ENCODE data around the gene GCK.
A peak's percentile ranks its signal among the peaks of the same experiment; 100 is the strongest.
"Not testable (repeated sequence)": the region's sequence is repeated elsewhere in the genome, so short reads cannot be mapped to it uniquely, and the experiment has no call there.

The GCK gene

DNA sequence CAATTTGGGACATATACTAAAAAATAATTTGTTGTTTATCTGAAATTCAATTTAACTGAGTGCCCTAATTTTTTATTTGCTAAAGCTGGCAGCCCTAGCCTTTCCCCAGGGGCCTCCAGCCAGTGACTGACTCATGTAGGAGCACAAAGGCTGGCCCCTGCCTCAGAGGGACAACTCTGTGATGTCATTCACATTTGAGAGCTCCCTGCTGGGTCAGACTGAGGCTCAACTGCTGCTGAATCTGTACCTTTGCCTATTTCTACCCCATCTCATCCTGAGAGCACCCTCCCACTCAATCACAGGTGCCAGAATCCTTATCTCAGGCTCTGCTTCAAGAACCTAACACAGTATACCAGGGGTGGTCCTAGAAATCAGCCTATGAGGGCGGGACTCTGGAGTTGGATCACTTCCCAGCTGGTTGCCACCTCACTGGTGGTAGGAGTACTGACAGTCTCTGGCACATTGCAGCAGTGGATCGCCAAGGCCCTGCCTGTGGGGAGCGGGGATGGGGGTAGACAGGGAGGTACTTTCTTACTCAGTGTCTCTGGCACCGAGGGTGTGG is 11.6 kb downstream of the GCK start:
- peak; percentile 58 for DNase-seq (ENCODE audit: low spot score)

DNA sequence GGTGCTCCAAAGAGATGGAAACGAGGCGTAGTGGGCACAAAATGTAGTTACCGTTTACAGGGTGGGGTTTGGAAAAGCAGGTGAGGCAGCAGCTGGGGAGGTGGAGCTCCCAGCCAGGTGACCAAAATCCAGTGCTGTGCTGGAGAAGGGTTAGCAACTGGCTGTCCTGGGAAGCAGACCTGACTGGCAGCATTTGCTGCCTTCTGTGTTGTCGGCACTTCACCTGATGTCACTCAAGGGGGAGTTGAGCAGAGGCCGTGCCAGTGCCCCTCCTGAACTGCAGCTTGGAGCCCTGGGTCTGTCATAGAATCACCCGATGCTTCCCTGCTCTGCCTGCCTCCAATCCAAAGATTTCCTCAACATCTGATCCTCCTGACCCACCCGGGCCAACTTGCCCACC is 12.8 kb downstream of the GCK start:
- DNase-seq (ENCODE audit: low spot score) = no peak

DNA sequence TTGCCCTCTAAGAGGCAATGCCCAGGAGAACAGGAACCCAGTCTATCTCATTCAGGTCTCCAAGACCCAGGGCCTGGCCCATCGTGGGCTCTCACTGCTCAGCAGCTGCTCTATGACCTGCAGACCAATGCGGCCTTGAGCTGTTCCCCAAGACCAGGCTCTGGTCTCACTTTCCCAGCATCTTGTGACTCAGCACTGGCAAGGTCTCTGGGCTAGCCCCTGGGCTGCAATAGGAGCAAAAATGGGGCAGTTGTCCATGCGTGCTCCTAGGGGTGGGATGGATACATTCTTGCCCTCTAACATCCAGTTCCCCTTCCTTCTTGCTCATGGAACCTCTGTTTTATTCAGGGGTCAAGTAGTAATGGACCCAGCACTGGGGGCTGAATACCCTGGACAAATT is 13.5 kb downstream of the GCK start:
- DNase-seq (ENCODE audit: low spot score) = no peak

DNA sequence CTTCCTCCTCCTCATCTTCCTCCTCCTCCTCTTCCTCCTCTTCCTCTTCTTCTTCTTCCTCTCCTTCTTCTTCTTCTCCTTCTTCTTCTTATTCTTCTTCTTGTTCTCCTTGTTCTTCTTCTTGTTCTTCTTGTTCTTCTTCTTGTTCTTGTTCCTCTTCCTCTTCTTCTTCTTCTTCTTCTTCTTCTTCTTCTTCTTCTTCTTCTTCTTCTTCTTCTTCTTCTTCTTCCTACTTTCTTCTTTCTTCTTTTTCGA is 14.6 kb downstream of the GCK start:
- not testable (repeated sequence) for DNase-seq (ENCODE audit: low spot score)

DNA sequence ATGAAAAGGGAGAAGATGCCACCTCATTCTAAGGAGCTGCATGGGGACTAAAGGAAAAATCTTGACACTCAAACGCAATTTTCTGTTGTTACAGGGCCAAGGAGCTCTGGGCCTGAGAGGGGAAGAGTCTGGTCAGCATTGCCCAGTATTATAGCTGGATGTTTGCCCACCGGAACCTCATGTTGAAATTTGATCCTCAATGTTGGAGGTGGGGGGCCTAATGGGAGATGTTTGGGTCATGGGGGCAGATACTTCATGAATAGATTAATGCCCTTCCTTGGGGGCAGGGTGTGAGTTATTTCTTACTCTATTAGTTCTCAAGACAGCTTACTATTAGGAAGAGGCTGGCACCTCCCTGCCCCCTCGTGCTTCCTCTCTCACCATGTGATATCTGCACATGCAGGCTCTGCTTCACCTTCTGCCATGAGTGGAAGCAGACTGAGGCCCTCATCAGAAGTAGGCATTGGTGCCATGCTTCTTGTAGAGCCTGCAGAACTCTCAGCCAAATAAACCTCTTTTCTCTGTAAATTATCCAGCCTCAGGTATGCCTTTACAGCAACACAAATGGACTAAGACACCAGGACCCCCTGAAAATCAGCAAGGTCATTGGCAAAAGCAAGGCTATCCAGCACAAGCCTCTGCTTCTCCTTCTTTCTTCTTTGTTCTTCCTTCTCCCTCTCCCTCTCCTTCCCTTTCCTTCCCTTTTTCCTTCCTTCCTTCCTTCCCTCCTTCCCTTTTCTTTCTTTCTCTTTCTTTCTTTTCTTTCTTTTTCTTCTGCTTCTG is 15.1 kb downstream of the GCK start:
- no peak for DNase-seq (ENCODE audit: low spot score)

DNA sequence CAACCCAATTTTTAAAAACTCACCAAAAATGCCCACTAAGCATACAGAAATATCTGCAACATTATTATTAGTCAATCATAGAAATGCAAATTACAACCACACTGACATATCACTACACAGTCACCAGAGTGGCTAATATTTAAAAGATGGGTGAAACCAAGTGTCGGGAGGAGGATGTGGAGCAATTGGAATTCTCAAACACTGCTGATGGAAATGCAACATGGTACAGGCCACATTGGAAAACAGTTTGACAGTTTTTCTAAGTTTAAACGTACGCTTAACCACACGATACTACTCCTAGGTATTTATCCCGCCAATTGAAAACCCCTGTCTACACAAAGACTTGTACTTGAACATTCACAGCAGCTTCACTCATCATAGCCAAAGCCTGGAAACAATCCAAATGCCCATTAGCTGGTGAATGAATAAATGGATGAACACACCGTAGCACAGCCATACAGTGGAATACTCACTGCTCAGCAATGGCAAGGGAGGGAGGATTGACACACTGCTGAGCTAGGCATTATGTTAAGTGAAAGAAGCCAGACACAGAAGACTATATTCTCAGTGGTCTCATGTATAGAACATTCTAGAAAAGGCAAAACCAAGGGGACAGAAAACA is 16.3 kb downstream of the GCK start:
- DNase-seq (ENCODE audit: low spot score) = no peak

DNA sequence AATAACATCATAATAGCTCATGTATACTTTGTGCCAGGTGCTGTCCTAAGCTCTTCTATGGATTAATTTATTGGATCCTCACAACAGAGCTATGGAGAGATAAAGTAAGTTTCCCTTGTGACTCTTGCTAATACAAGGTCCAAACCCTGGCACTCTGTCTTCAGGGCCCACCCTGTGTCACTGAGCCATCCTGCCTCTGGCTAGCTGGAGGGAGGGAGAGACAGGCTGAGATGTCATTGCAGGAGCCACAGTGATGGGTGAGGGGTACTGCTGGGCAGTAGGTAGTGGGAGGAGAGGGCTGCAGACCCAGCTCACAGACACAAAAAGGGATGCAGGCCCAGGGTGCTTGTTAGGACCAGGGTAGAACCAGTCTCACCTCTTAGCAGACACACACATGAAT is 16.9 kb downstream of the GCK start:
- no peak for DNase-seq (ENCODE audit: low spot score)

DNA sequence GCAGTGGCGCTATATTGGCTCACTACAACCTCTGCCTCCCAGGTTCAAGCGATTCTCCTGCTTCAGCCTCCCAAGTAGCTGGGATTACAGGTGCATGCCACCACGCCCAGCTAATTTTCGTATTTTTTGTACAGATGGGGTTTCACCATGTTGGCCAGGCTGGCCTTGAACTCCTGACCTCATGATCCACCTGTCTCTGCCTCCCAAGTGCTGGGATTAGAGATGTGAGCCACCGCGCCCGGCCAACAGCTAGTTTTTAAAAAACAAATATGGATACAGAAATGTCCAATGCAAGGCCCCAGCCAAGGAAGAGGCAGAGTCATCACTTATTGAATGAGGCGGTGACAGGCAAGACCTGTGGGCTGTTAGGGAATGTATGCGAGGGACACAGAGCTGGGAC is 17.3 kb downstream of the GCK start:
- DNase-seq (ENCODE audit: low spot score) = not testable (repeated sequence)

DNA sequence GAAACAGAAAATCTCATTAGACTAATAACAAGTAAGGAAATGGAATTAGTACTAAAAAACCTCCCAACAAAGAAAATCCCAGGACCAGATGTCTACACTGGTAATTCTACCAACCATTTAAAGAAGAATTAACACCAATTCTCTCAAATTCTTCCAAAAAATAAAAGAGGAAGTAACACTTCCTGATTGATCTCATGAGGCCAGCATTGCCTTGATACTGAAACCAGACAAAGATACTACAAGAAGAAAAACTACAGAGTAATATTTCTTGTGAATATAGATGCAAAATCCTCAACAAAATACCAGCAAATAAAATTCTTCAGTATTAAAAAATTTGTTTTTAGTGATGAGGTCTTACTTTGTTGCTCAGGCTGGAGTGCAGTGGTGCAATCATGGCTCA is 21.3 kb downstream of the GCK start:
- no peak for DNase-seq (ENCODE audit: low spot score)

DNA sequence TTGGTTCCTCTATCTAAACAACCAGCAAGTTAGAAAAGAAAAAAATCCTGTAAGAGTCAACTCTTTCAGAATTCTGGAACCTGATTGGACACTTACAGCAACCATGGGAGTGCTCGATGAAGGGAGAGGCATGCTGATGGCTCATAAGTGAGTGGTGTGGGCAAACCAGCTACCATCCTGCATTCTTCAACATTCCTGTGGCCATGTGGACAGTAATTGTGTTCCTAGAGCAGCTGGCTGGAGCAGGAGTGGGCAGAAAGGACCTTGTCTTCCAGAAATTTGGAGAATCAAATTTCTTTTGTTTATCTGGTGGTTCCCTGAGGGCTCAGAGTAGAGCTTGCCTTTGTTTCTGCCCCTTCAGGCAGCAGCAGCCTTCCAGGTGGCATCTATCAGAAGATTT is 25.6 kb downstream of the GCK start:
- DNase-seq (ENCODE audit: low spot score) = no peak

DNA sequence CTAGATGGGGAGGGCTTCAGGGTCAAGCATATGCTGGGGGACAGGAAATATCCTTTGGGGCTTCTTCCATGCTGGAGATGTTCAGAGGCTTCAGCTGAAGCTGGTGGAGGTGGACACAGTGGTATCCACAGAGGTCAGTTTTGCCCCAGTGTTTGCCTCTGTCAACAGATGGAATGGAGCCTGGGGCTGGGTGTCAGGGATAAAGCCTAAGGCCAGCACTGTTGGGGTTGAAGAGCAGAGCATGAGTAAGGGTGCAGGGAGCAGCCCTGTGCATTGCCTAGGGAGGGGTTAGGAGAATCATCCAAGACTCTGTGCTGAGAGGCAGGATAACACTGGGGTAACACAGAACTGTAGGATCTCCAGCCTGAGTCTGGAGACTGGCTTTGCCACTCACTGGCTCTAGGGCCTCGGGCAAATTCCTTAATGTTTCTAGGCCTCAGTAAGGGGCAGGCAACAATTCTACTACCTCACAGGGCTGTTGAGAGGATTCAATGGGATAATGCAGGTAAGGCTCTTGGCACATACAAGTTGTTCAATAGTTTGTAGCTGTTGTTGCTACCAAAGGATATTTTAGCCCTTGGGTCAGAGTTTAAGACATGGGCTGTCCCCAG is 26.3 kb downstream of the GCK start:
- no peak for DNase-seq (ENCODE audit: low spot score)

DNA sequence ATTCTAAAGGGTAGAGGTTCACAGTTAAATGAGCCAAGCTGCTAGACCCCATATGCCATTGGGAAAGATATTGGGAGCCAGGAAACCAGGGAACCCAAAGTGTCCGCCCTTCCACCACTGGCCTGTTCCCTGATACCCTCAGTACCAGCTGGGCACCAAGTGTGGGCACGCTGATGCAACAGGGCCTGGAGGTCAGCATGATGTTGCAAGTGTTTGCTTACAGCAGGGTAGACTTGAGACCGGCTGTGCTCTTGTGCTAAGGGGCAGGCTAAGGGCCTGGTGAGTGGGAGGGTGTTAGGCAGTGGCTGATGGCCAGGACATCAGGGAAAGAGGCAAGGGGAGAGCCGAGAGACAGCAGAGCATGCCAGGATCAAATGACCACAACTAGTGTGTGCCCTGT is 27.1 kb downstream of the GCK start:
- no peak for DNase-seq (ENCODE audit: low spot score)

DNA sequence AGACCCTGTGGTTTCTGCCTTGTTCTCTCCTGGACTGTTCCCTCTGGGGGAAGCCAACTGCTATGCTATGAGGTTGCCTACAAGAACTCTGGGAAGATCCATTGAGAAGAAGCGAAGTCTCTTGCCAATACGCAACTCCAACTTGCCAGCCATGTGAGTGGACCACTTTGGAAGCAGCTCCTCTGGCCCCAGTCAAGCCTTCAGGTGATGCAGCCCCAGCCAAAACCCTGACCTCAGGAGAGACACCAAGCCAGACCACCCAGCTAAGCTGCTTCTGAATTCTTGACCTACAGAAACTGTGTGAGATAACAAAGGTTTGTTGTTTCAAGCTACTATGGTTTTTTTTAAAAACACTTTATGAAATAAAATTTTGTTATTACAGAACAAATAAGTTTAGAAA is 27.9 kb downstream of the GCK start:
- DNase-seq (ENCODE audit: low spot score) = no peak

DNA sequence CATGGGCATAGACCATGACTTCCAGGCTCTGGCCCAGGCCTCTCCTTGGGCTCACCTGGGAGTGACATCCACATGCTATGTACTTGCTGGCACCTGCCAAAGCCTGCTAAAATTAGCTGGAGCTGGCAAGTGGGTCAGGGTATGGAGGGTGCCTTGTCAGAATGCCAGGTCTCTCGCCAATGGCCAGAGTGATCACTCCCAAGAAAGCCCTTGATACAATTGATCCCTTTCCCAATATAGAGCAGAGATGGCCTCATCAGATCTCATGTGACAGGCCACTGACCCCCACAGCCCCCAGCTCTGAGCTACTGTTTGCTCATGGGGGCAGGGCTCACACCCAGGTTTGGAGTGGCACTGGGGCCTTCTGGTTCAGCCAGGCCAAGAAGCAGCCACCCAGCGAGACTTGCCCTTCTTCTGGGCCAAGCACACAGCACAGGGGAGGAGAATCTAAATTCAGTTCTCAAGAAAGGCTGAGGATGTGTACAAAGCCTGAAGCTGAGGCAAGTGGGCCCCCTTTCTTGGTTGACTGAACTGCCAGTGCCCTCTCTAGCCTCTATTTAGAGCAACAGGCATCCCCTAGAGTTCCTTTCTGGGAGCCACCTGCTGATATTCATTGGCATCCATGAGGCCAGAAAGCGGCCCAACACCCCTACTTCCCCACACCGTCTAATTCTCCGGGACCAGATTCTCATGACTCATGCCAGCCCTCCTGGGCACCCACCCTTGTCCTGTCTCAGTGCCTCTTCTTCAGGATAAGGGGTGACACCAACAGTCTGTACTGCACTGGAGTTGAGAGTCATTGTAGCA is 29.2 kb downstream of the GCK start:
- no peak for DNase-seq (ENCODE audit: low spot score)

DNA sequence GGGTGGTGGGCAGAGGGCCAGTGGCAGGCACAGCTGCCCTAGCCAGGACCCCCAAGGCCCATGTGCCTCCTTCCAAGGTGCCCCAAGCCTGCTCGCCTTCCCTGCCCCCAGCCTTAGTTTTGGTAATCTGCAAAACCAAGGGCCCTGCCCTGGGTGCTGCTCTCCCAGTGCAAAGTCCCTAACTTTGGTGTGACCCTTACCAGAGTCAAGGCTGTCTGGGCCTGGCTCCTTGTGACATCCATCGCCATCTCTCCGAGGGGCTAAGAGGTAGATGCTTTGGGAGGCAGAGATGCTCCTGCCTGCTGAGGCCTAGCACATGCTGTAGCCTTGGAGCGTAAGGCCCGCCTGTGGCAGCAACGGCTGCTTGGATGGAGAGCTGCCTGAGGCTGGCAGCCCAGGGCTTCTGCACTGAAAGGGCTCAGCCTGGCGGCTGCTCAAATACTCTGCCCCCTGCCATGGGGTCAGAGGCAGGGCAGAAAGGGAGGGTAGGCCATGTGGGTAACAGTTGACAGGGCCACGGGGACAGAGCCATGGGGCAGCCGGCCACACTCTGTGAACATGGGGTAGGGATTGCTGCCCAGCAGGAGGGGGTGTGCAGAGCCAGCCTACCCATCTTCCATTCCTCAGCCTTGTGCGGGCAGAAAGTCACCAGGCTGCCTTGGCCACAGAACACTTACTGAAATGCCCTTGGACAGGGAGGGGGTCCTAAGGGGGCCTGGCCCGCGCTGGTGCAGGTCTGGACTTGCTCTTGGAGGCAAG is 30.2 kb downstream of the GCK start:
- DNase-seq (ENCODE audit: low spot score) = peak; percentile 57

DNA sequence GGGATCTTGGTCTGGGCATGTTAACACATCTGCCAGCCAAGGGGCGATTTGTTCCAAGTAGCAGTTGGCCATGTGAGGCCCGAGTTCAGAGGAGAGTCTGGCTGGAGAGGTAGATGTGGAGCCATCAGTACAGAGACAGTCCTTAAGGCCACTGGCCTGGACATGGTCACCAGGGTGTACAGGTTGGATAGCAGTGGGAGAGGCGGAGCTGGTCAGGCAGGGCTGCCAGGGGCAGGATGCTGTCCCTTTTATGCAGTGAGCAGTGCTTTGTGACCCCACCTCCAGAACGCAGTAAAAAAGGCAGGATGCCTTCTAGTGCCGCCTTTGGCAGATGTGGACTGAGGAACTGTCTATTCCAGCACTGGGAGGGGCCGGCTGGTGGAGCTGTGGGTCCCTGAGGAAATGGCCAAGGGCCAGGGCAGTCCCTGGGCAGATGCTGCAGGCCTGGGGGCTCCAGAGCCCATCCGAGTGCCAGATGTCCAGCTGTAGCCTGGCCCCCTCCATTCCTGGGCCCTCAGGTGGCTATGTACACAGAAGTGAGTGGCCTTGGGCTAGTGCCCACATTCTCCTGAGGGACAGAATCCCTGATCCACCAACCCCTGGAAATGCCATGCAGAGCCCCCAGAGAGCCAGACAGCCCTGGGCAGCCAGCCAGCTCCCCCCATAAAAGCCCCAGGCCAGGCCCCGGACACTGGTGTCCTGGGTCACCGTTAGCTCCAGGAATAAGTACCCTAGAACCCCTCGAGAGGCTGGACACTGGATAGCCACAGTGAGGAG is 31.0 kb downstream of the GCK start:
- DNase-seq (ENCODE audit: low spot score) = no peak

DNA sequence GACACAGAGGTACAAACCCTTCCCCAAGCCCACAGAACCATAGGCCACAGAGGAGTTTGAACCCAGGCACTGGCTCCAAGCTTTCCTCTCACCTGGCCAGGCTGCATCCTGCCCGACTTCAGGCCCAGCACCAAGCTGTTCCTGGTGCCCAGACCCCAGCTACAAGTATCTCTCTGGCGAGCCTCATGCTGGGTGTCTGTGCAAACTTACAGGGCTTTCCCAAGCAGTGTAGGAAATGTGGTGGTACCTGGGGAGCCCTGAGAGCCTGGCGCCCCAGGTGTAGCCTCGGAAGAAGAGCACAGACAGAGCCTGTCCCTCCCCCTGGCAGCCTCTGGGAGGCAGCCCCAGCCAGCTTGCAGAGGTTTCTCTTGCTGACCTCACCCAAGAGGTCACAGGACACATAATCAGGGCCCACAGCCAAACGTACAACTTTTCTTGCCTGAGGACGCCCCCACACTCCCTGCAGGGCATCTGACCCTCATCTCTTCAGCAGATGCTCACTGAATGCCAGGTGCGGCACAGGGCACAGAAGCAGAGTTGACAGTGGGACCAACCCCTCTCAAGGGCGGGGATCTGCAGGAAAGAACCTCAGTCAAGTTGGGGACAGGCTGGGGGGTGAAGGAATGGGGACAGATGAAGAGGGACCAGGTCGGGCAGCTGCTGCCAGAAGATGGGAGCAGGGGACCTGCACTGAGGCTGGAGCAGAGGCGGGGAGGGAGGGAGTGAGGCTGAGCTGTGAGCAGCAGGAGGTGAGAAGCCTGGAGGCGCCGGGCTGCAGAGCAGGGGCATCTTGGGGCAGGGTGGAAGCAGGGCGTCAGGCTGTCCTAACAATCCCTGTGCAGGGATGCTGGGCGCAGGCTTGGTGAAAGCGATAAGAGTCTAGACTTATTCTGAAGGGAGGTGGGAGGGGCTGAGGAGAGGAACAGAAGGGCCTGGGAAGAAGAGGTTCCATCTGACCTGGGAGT is 31.8 kb downstream of the GCK start:
- DNase-seq (ENCODE audit: low spot score) = no peak

DNA sequence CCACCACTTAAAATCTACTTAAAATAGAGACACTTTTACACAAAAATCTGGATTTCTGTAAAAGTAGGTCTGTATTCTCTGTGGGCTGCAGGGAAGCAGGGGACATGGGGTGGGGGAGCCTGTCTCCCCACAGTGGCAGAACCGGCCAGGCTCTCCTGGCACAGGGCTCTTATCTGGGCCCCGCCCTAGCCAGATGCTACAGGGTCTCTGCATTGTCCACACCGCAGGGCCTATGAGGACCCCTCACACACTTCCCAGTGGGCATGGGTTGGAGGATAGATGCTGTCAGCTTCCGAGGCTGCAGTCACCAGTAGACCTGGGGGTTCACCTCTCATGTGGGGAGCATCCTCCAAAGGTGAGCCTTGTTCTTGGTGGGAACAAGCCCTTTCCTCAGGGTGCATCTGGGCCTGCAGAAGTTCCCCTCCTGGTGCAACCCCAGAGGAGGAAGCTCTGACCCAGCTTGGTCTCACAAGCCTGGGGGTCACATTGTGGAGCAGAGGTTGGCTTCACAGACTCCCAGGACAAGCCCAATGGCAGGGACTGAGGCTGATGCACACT is 32.7 kb downstream of the GCK start:
- no peak for DNase-seq (ENCODE audit: low spot score)

All from Ammon's horn (tissue), 1 donor.